ENCODE data around the gene RAD21L1.

Gene RAD21L1

GRCh38 chr20:1304710-1305515 is 79.1 kb downstream of the RAD21L1 start:
- H3K27ac ChIP-seq: no peak overlapping the region
- TF ChIP-seq, protein P1, sequence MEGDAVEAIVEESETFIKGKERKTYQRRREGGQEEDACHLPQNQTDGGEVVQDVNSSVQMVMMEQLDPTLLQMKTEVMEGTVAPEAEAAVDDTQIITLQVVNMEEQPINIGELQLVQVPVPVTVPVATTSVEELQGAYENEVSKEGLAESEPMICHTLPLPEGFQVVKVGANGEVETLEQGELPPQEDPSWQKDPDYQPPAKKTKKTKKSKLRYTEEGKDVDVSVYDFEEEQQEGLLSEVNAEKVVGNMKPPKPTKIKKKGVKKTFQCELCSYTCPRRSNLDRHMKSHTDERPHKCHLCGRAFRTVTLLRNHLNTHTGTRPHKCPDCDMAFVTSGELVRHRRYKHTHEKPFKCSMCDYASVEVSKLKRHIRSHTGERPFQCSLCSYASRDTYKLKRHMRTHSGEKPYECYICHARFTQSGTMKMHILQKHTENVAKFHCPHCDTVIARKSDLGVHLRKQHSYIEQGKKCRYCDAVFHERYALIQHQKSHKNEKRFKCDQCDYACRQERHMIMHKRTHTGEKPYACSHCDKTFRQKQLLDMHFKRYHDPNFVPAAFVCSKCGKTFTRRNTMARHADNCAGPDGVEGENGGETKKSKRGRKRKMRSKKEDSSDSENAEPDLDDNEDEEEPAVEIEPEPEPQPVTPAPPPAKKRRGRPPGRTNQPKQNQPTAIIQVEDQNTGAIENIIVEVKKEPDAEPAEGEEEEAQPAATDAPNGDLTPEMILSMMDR (conservative IDR thresholded peaks at IDR 0.05): no peak
